K562 (cell line): ENCODE data around the gene CTSW. TPM values are rescaled to one million over a fixed set of nuclear protein-coding genes. Genes with fewer than 3 reads are reported as not detected.

Experiments
- E2F6 ChIP-seq, 2 experiments: IDR thresholded peaks; 2 replicates each; pipeline ENCODE4 v1.6.1; 2011; ENCODE audit warnings: borderline replicate concordance in 1 of 2, control low read depth in 1 of 2, low read depth in 1 of 2, low read length in 1 of 2, mild to moderate bottlenecking in 1 of 2, mixed read lengths in 1 of 2, moderate library complexity in 1 of 2; ENCODE audit not compliant: insufficient read depth in 1 of 2, insufficient read length in 1 of 2, poor library complexity in 1 of 2, severe bottlenecking in 1 of 2; ENCODE audit errors: extremely low read depth in 1 of 2
- FOXP4 ChIP-seq: sonication (generic); formaldehyde crosslinking; IDR thresholded peaks from 2 replicates; pipeline ENCODE4 v1.8.0; 2022; ENCODE audit warnings: mild to moderate bottlenecking, missing genetic modification reagents, borderline replicate concordance
- HDAC1 ChIP-seq, 2 experiments: fragments of 450-650 bp; IDR thresholded peaks; 2 replicates each; pipeline ENCODE4 v1.6.1; 2016 to 2017; ENCODE audit warnings: inconsistent platforms in 1 of 2, mild to moderate bottlenecking in 1 of 2, moderate library complexity in 1 of 2
- IRF1 ChIP-seq: sonication (generic); formaldehyde crosslinking; IDR thresholded peaks from 2 replicates; pipeline ENCODE4 v1.8.0; 2022; ENCODE audit warnings: missing genetic modification reagents, mild to moderate bottlenecking, borderline replicate concordance
- SNIP1 ChIP-seq: fragments of 450-650 bp; IDR thresholded peaks from 2 replicates; pipeline ENCODE4 v1.7.1; 2017; ENCODE audit warnings: low read depth, mild to moderate bottlenecking
- TFAP4 ChIP-seq: sonication (generic); formaldehyde crosslinking; IDR thresholded peaks from 2 replicates; pipeline ENCODE4 v1.8.0; 2022; ENCODE audit warnings: missing genetic modification reagents, mild to moderate bottlenecking, moderate library complexity, borderline replicate concordance
- ZHX1 ChIP-seq: fragments of 150-350 bp; conservative IDR thresholded peaks from 2 replicates; pipeline ENCODE4 v1.6.1; 2014; ENCODE audit warnings: low read length
- ZNF707 ChIP-seq: fragments of 250-450 bp; sonication (Bioruptor Pico); conservative IDR thresholded peaks from 2 replicates; pipeline ENCODE4 v1.8.0; 2022; ENCODE audit warnings: inconsistent platforms, mild to moderate bottlenecking, moderate library complexity
- polyA plus RNA-seq, 8 experiments: library from polyadenylated mRNA; depleted of rRNA in 4 of 8; stranded (reverse) in 5 of 8; unstranded in 3 of 8; fragments of >200 nt; fragmentation: Nextera tagmentation in 2 of 8; fragmentation: Illumina TruSeq in 1 of 8; extraction: Ambion mirVana in 2 of 8; extraction: Trizol in 1 of 8; gene quantifications; 2 replicates each; pipeline versions ENCODE4 v1.2.1 to v1.2.3, GENCODE V29; 2011 to 2014; ENCODE audit warnings: inconsistent platforms in 1 of 8, missing spikeins in 1 of 8
- total RNA-seq, 7 experiments: library from RNA; depleted of rRNA in 6 of 7; stranded (reverse); fragments of >200 nt in 6 of 7; fragmentation: Illumina TruSeq in 2 of 7; extraction: Trizol in 2 of 7; gene quantifications; 2 replicates each; pipeline versions ENCODE4 v1.2.1 to v1.2.3, GENCODE V29; 2011 to 2021; ENCODE audit warnings: low replicate concordance in 1 of 7

The CTSW gene
- total and polyA plus RNA-seq, 9 of the 15 experiments (the other 6 are each of a cell fraction or from before 2014, with no cell fraction given) = 0.04 TPM; not detected in 8

- 0 out of 2 replicates have a peak, but pooled peaks have one; percentile 64 for TF ChIP-seq FOXP4 (CRISPR knock-in tag)
- TF ChIP-seq TFAP4 (CRISPR knock-in tag) = peak; percentile 86
- no peak for TF ChIP-seq ZNF707 (CRISPR knock-in tag)
- TF ChIP-seq SNIP1 = no peak; the same call in 1 of the 2 replicates
- no peak; the same call in 1 of the 2 replicates for TF ChIP-seq IRF1 (CRISPR knock-in tag)
- TF ChIP-seq ZHX1 = no peak
- peak in 1 of 2 experiments; percentile 39; a peak in 1 of 4 replicates for TF ChIP-seq HDAC1 (IDR thresholded peaks at IDR 0.05)
- peak in 1 of 2 experiments; percentile 32 for TF ChIP-seq E2F6 (IDR thresholded peaks at IDR 0.05; ENCODE audit: borderline replicate concordance in 1 of 2, extremely low read depth in 1 of 2, insufficient read depth in 1 of 2, insufficient read length in 1 of 2, low read depth in 1 of 2, low read length in 1 of 2, poor library complexity in 1 of 2, severe bottlenecking in 1 of 2)
Observed at GRCh38 chr11:65860278-65861164, 19.1 kb upstream of the CTSW start, which contains the start of gene MUS81 (continued).
